ENCODE data around the gene HHAT. TPM values are rescaled to one million over a fixed set of nuclear protein-coding genes. Genes with fewer than 3 reads are reported as not detected.

The HHAT gene
- total and polyA plus RNA-seq, 2 donors (not counting 3 experiments of a cell fraction or from before 2014, with no cell fraction given): 2.4 to 4.3 TPM

- peak; percentile 34 for DNase-seq (ENCODE audit: low read depth, low spot score)
- Histone ChIP-seq H2AFZ (ENCODE audit: low read depth, low read length) (no peak overlapping the region), H3K9me1 (replicated peaks; ENCODE audit: control insufficient read depth, extremely low read depth, insufficient read depth, low read length) (no peaks in the 10 kb centered on the region), H3K27ac (ENCODE audit: insufficient read depth, low read depth, low read length) (peak overlapping the region; percentile 67), H3K36me3 (ENCODE audit: control insufficient read depth in 2 of 2, extremely low read depth in 1 of 2, insufficient read depth in 2 of 2, low read length in 2 of 2) (no peaks in the 10 kb centered on the region), H3K4me1 (ENCODE audit: control insufficient read depth, extremely low read depth, insufficient read depth, low read length) (peaks cover 14% of the 10 kb centered on the region), H4K20me1 (replicated peaks; ENCODE audit: control insufficient read depth, extremely low read depth, insufficient read depth, low read length) (no peaks in the 10 kb centered on the region), H3K27me3 (ENCODE audit: control insufficient read depth in 2 of 2, insufficient read depth in 2 of 2, low read length in 2 of 2) (no peaks in the 10 kb centered on the region), H3K9ac (replicated peaks; ENCODE audit: extremely low read depth, insufficient read depth, low read length) (peak overlapping the region; percentile 14), H3K4me2 (ENCODE audit: insufficient read depth, low read length) (peak overlapping the region; percentile 39), H3K9me3 (replicated peaks; ENCODE audit: control insufficient read depth, insufficient read depth, low read length) (no peaks in the 10 kb centered on the region), H3K79me2 (ENCODE audit: control insufficient read depth, insufficient read depth, low read length) (no peaks in the 10 kb centered on the region), H3K4me3 (replicated peaks in 1 of 3; ENCODE audit: insufficient read depth in 1 of 3, low read depth in 1 of 3, low read length in 3 of 3) (no peak overlapping the region)
- intact Hi-C loops (cut with micrococcal nuclease): loop anchor here (1.0 kb wide), 2 partner anchors 65 to 822 kb away; no protein-coding TSS in a partner anchor
- TSS peak; percentile 85 for BruUV-seq (replicated peaks)
- ChIA-PET POLR2A (no interaction called here), CTCF (interaction anchor here (1.0 to 3.6 kb wide), 3 partner anchors 10 to 32 kb away, joined by 3 to 24 read pairs (median 6); no protein-coding TSS in a partner anchor)
- TF ChIP-seq JUN (IDR thresholded peaks at IDR 0.05; ENCODE audit: borderline replicate concordance, insufficient read depth, insufficient read length, low read depth) (peak; percentile 41), GATA2 (IDR thresholded peaks at IDR 0.05; ENCODE audit: insufficient read depth, insufficient read length, low read depth, low read length) (peak; percentile 45), POLR2AphosphoS5 (IDR thresholded peaks at IDR 0.05; ENCODE audit: insufficient read depth, low read depth, low read length) (peak; percentile 47), MAX (IDR thresholded peaks at IDR 0.05; ENCODE audit: insufficient read depth, insufficient read length) (no peak)
- peak; percentile 74 for FAIRE-seq
- dilution Hi-C loops (cut with MboI; ENCODE audit: extremely low pct_ligation_motif_present, low sequenced_read_pairs): no loop called here
These were observed 110.5 kb downstream of the HHAT start for GRCh38 chr1:210438928-210439841.

DNA sequence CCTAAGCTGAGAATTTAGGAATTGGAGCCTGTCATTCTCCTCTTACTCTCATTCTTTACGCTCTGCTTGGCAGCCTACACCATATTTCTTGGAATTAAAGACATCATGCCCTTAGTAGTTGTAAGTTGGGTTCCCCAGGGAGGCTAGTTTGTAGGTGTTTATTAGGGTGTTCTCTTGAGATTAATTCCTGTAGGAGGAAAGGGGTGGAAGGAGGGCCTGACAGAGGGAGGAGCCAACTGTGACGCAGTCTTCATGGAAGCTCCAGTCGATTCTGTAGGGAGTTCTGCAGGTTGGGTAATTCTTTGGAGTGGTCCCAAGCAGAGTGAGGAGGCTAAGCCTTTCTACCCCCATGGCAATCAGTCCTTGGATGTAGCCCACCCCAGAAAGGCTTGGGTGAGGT lies 111.4 kb downstream of the HHAT start:
- TF ChIP-seq MYC (IDR thresholded peaks at IDR 0.05; ENCODE audit: low read depth, low read length) (no peak), GATA2 (IDR thresholded peaks at IDR 0.05; ENCODE audit: insufficient read depth, insufficient read length, low read depth, low read length) (no peak), POLR2AphosphoS5 (IDR thresholded peaks at IDR 0.05; ENCODE audit: insufficient read depth, low read depth, low read length) (no peak)
- Histone ChIP-seq H3K9ac (replicated peaks; ENCODE audit: extremely low read depth, insufficient read depth, low read length) (no peak overlapping the region), H3K9me3 (replicated peaks; ENCODE audit: control insufficient read depth, insufficient read depth, low read length) (no peaks in the 10 kb centered on the region), H3K4me1 (ENCODE audit: control insufficient read depth, extremely low read depth, insufficient read depth, low read length) (peaks cover 14% of the 10 kb centered on the region), H3K27ac (ENCODE audit: insufficient read depth, low read depth, low read length) (no peak overlapping the region), H3K79me2 (ENCODE audit: control insufficient read depth, insufficient read depth, low read length) (no peaks in the 10 kb centered on the region), H3K4me3 (replicated peaks in 1 of 3; ENCODE audit: insufficient read depth in 1 of 3, low read depth in 1 of 3, low read length in 3 of 3) (no peak overlapping the region), H3K36me3 (ENCODE audit: control insufficient read depth in 2 of 2, extremely low read depth in 1 of 2, insufficient read depth in 2 of 2, low read length in 2 of 2) (no peaks in the 10 kb centered on the region), H3K27me3 (ENCODE audit: control insufficient read depth in 2 of 2, insufficient read depth in 2 of 2, low read length in 2 of 2) (no peaks in the 10 kb centered on the region), H3K4me2 (ENCODE audit: insufficient read depth, low read length) (no peak overlapping the region), H3K9me1 (replicated peaks; ENCODE audit: control insufficient read depth, extremely low read depth, insufficient read depth, low read length) (no peaks in the 10 kb centered on the region), H2AFZ (ENCODE audit: low read depth, low read length) (no peak overlapping the region), H4K20me1 (replicated peaks; ENCODE audit: control insufficient read depth, extremely low read depth, insufficient read depth, low read length) (no peaks in the 10 kb centered on the region)
- POLR2A ChIA-PET: no interaction called here
- no peak for FAIRE-seq
- no peak for DNase-seq (ENCODE audit: low read depth, low spot score)
- dilution Hi-C loops (cut with MboI; ENCODE audit: extremely low pct_ligation_motif_present, low sequenced_read_pairs) (no loop called here), intact Hi-C loops (cut with micrococcal nuclease) (no loop called here)
- CTCF ChIA-PET: interaction anchor here (1.1 to 3.6 kb wide), 3 partner anchors 9 to 694 kb away, joined by 4 to 24 read pairs (median 6); partner anchors contain the start of gene KCNH1
- no TSS peak for BruUV-seq (replicated peaks)
